Activated CD8-positive, alpha-beta memory T cell treated with anti-CD3 and anti-CD28 coated beads for 48 hours (primary cell): ENCODE measurements around the gene PHKA2.

Source experiments
- DNase-seq, 3 experiments: peaks; one replicate each; pipeline ENCODE4 v3.0.0-alpha.2; 2020; ENCODE audit warnings: low read depth in 2 of 3, low spot score in 2 of 3

Gene PHKA2

GRCh38 chrX:18935893-18936292 is 48.0 kb downstream of the PHKA2 start:
- DNase-seq, result no peak

- no peak for DNase-seq
Measured at GRCh38 chrX:18934708-18935107, 49.2 kb downstream of the PHKA2 start.

GRCh38 chrX:18933617-18934016 is 50.3 kb downstream of the PHKA2 start:
- DNase-seq, result no peak

- DNase-seq, result no peak
Measured at GRCh38 chrX:18931972-18932371, 51.9 kb downstream of the PHKA2 start.

GRCh38 chrX:18929775-18930174 is 54.1 kb downstream of the PHKA2 start:
- no peak for DNase-seq

GRCh38 chrX:18927558-18927957 is 56.4 kb downstream of the PHKA2 start:
- DNase-seq, result no peak

GRCh38 chrX:18924507-18925088 is 59.3 kb downstream of the PHKA2 start:
- DNase-seq, result no peak

GRCh38 chrX:18920566-18920965 is 63.3 kb downstream of the PHKA2 start:
- DNase-seq, result no peak

- DNase-seq, result no peak
Measured at GRCh38 chrX:18920079-18920478, 63.8 kb downstream of the PHKA2 start.

- DNase-seq, result no peak
Measured at GRCh38 chrX:18917831-18918230, 66.1 kb downstream of the PHKA2 start.

GRCh38 chrX:18906286-18906685 is 77.6 kb downstream of the PHKA2 start:
- no peak for DNase-seq

- no peak for DNase-seq
Measured at GRCh38 chrX:18900401-18900976, 83.4 kb downstream of the PHKA2 start.

GRCh38 chrX:18899796-18900380 is 84.0 kb downstream of the PHKA2 start:
- no peak for DNase-seq

GRCh38 chrX:18898492-18898891 is 85.4 kb downstream of the PHKA2 start:
- DNase-seq, result no peak

- DNase-seq, result no peak
Measured at GRCh38 chrX:18898091-18898490, 85.8 kb downstream of the PHKA2 start.

GRCh38 chrX:18897611-18898010 is 86.3 kb downstream of the PHKA2 start:
- no peak for DNase-seq

- no peak for DNase-seq
Measured at GRCh38 chrX:18896680-18897544, 87.0 kb downstream of the PHKA2 start.

GRCh38 chrX:18895189-18895951 is 88.5 kb downstream of the PHKA2 start:
- DNase-seq, result no peak

- no peak for DNase-seq
Measured at GRCh38 chrX:18894156-18894555, 89.8 kb downstream of the PHKA2 start.

- no peak for DNase-seq
Measured at GRCh38 chrX:18893536-18893935, 90.4 kb downstream of the PHKA2 start.

- DNase-seq, result no peak
Measured at GRCh38 chrX:18892899-18893298, 91.0 kb downstream of the PHKA2 start.
